ENCODE data around the gene NELFCD. TPM values are rescaled to one million over a fixed set of nuclear protein-coding genes. Genes with fewer than 3 reads are reported as not detected.

The NELFCD gene
- total RNA-seq, 1 donor from 2014 or later = 122 TPM

DNA sequence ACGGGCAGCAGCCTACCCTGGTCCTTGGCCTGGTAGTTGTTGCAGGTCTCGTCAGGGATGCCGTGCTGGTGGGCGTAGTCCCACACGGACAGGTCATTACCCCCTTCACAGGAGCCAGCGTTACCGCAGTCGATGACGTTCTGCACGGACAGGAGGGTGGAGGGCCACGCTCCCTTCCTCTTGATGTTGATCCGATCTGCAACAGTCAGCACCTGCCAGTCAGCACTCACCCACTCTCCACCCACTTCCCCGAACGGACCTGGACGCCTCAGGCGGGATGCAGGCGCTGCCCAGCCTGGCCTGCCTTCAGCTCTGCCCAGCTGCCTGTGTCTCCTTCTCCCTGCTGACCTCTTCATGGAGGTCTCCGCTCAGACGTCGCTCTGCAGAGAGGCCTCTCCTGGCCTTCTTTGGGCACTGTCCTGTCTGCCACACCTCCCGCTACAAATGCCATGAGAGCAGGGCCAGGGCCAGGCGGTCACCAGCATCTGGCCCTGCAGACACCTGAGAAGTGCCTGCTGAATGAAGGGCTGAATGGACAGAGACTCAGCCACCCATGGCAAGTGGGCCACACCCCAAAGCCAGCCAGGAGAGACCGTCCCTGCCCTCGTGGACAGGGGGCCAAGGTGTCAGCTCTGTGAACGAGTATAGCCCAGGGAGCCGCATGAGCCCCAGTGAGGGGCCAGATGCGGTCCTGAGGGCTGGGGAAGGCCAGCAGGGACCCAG lies 20.6 kb downstream of the NELFCD start:
- Mint-ChIP-seq H3K9me3 (ENCODE audit: low read depth) (no peaks in the 10 kb centered on the region), H3K27me3 (no peaks in the 10 kb centered on the region), H3K4me1 (ENCODE audit: low read depth) (peaks cover 5% of the 10 kb centered on the region), H3K4me3 (ENCODE audit: low read depth) (no peak overlapping the region), H3K36me3 (ENCODE audit: insufficient read depth) (peaks cover 22% of the 10 kb centered on the region), H3K27ac (no peak overlapping the region)
- DNase-seq (ENCODE audit: low spot score, unreplicated experiment) = no peak
- TF ChIP-seq, protein P1, sequence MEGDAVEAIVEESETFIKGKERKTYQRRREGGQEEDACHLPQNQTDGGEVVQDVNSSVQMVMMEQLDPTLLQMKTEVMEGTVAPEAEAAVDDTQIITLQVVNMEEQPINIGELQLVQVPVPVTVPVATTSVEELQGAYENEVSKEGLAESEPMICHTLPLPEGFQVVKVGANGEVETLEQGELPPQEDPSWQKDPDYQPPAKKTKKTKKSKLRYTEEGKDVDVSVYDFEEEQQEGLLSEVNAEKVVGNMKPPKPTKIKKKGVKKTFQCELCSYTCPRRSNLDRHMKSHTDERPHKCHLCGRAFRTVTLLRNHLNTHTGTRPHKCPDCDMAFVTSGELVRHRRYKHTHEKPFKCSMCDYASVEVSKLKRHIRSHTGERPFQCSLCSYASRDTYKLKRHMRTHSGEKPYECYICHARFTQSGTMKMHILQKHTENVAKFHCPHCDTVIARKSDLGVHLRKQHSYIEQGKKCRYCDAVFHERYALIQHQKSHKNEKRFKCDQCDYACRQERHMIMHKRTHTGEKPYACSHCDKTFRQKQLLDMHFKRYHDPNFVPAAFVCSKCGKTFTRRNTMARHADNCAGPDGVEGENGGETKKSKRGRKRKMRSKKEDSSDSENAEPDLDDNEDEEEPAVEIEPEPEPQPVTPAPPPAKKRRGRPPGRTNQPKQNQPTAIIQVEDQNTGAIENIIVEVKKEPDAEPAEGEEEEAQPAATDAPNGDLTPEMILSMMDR (IDR thresholded peaks at IDR 0.05; ENCODE audit: unreplicated experiment) = no peak

DNA sequence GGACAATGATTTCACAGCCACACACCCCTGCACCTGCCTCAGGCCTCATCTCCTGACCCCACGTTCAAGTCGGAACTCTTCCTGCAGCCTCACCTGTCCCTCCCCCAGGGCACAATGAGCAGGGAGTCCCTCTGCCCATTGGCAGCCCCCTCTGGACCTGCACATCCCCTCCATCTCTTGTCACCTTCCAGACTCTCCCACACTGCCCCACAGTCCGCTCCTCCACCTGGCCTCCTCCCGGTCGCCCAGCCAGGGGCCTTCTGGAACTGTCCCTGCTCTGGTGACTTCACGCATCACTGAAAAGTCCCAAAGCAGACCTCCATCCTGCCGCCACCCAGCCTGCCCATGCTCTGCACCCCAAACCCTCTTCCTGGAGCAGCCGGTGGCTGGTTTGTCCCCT lies 21.3 kb downstream of the NELFCD start:
- Mint-ChIP-seq H3K4me3 (ENCODE audit: low read depth) (no peak overlapping the region), H3K36me3 (ENCODE audit: insufficient read depth) (peaks cover 17% of the 10 kb centered on the region), H3K4me1 (ENCODE audit: low read depth) (peaks cover 3% of the 10 kb centered on the region), H3K9me3 (ENCODE audit: low read depth) (no peaks in the 10 kb centered on the region), H3K27me3 (no peaks in the 10 kb centered on the region), H3K27ac (no peak overlapping the region)
- TF ChIP-seq, protein P1 (IDR thresholded peaks at IDR 0.05; ENCODE audit: unreplicated experiment) = no peak
- DNase-seq (ENCODE audit: low spot score, unreplicated experiment) = no peak

DNA sequence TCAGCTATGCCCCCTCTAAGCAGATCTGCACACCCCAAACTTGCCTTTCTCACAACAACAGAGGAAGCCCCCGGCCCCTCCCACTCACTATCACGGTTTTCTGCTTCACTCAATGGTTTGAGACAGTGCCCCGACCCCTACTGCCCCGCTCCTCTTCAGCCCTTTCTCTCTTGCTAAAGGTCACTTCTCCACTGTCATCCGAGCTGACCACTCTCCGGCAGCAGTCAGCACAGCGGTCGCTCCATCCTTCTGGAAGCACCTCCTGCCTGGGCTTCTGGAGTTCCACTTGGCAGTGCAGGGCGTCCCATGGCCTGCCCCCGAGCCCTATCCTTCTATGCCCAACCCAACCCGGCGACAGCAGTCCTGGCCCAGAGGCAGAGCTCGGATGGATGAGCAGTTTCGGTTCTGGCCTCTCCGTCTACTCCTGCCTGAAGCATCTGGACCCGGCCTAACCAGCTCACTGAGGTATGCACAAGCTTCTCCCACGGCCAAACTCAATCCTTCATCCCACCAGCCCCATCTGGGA lies 21.9 kb downstream of the NELFCD start:
- Mint-ChIP-seq H3K36me3 (ENCODE audit: insufficient read depth) (peaks cover 12% of the 10 kb centered on the region), H3K4me1 (ENCODE audit: low read depth) (peaks cover 3% of the 10 kb centered on the region), H3K27ac (no peak overlapping the region), H3K27me3 (no peaks in the 10 kb centered on the region), H3K4me3 (ENCODE audit: low read depth) (no peak overlapping the region), H3K9me3 (ENCODE audit: low read depth) (no peaks in the 10 kb centered on the region)
- DNase-seq (ENCODE audit: low spot score, unreplicated experiment) = no peak
- TF ChIP-seq, protein P1 (IDR thresholded peaks at IDR 0.05; ENCODE audit: unreplicated experiment) = no peak

DNA sequence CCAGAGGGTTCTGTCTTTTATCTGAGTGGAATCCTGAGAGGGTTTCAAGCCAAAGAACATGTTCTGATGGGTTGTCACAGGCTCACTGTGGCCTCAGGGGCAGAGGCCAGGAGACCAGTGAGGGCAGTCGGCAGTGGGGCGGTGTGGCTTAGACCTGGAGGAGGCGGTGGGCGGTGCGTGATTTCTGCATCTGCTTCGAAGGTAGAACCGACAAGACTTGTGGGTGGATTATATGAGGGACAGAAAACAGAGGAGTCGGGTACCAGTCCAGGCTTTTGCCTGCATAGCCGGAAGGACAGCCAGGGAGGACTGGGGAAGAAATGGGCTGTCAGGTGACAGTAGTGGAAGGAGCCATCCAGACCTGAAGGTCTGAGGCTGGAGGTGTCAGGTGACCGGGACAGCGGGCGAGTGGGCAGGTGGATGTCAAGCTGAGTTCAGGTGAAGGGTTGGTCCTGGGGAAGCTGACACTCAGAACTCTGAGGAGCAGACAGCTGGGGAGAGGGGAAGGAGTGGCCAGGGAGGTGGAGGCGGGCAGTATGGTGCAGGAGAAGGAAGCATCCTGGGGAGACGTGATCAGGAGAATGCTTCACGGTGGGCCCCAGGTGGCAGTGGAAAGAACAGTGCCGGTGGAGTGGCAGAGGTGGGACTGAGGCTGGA lies 22.9 kb downstream of the NELFCD start:
- no peaks in the 10 kb centered on the region for H3K9me3 Mint-ChIP-seq (ENCODE audit: low read depth)
- H3K4me1 Mint-ChIP-seq (ENCODE audit: low read depth) = peaks cover 3% of the 10 kb centered on the region
- H3K27ac Mint-ChIP-seq = no peak overlapping the region
- H3K36me3 Mint-ChIP-seq (ENCODE audit: insufficient read depth) = peaks cover 10% of the 10 kb centered on the region
- peaks cover 4% of the 10 kb centered on the region for H3K27me3 Mint-ChIP-seq
- TF ChIP-seq, protein P1 (IDR thresholded peaks at IDR 0.05; ENCODE audit: unreplicated experiment) = no peak
- no peak overlapping the region for H3K4me3 Mint-ChIP-seq (ENCODE audit: low read depth)
- no peak for DNase-seq (ENCODE audit: low spot score, unreplicated experiment)

DNA sequence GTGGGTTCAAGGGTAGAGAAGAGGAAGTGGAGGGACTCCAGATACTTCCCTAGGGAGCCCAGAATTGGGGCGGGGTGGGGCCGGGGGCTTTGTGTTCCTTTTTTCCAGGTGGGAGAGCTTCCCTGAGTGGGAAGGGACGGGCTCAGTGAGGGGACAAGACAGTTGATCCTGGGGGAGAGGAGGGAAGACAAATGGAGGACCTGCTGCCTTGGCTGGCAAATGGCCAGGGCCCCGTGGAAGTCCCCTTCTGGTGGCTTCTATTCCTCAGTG lies 23.4 kb downstream of the NELFCD start:
- H3K9me3 Mint-ChIP-seq (ENCODE audit: low read depth) = no peaks in the 10 kb centered on the region
- H3K4me1 Mint-ChIP-seq (ENCODE audit: low read depth) = peaks cover 3% of the 10 kb centered on the region
- peaks cover 7% of the 10 kb centered on the region for H3K27me3 Mint-ChIP-seq
- H3K36me3 Mint-ChIP-seq (ENCODE audit: insufficient read depth) = peaks cover 10% of the 10 kb centered on the region
- TF ChIP-seq, protein P1 (IDR thresholded peaks at IDR 0.05; ENCODE audit: unreplicated experiment) = no peak
- no peak overlapping the region for H3K4me3 Mint-ChIP-seq (ENCODE audit: low read depth)
- DNase-seq (ENCODE audit: low spot score, unreplicated experiment) = no peak
- no peak overlapping the region for H3K27ac Mint-ChIP-seq
